Measurements from ENCODE around the gene KIF21B. TPM values are rescaled to one million over a fixed set of nuclear protein-coding genes. Genes with fewer than 3 reads are reported as not detected.

Gene KIF21B
- total RNA-seq, 1 donor from 2014 or later, result 2.0 TPM

- peak in 1 of 2 donors; percentile 46 for DNase-seq (ENCODE audit: low read depth in 2 of 2)
Measured at GRCh38 chr1:201019321-201019977, 4.1 kb downstream of the KIF21B start.

GRCh38 chr1:201017828-201018163, 5.7 kb downstream of the KIF21B start:
- DNase-seq (ENCODE audit: low read depth in 2 of 2), result no peak

GRCh38 chr1:201016943-201017827, 6.3 kb downstream of the KIF21B start:
- no peak for DNase-seq (ENCODE audit: low read depth in 2 of 2)

- DNase-seq (ENCODE audit: low read depth in 2 of 2), result peak in 1 of 2 donors; percentile 38
Measured at GRCh38 chr1:201016211-201016651, 7.3 kb downstream of the KIF21B start.

- DNase-seq (ENCODE audit: low read depth in 2 of 2), result peak in 1 of 2 donors; percentile 27
Measured at GRCh38 chr1:201015551-201016091, 7.9 kb downstream of the KIF21B start.

GRCh38 chr1:201014816-201015200, 8.7 kb downstream of the KIF21B start:
- DNase-seq (ENCODE audit: low read depth in 2 of 2), result peak in 1 of 2 donors; percentile 64

- DNase-seq (ENCODE audit: low read depth in 2 of 2), result no peak
Measured at GRCh38 chr1:201013991-201014815, 9.3 kb downstream of the KIF21B start.

- no peak for DNase-seq (ENCODE audit: low read depth in 2 of 2)
Measured at GRCh38 chr1:201013031-201013485, 10.5 kb downstream of the KIF21B start.

GRCh38 chr1:201011616-201012015, 11.9 kb downstream of the KIF21B start:
- DNase-seq (ENCODE audit: low read depth in 2 of 2), result no peak

GRCh38 chr1:201009962-201010645, 13.4 kb downstream of the KIF21B start:
- no peak for DNase-seq (ENCODE audit: low read depth in 2 of 2)

GRCh38 chr1:201008666-201009360, 14.7 kb downstream of the KIF21B start:
- no peak for DNase-seq (ENCODE audit: low read depth in 2 of 2)

- DNase-seq (ENCODE audit: low read depth in 2 of 2), result no peak
Measured at GRCh38 chr1:201007481-201007880, 16.0 kb downstream of the KIF21B start.

- DNase-seq (ENCODE audit: low read depth in 2 of 2), result peak; percentile 20 to 70
Measured at GRCh38 chr1:201006450-201006849, 17.1 kb downstream of the KIF21B start.

- DNase-seq (ENCODE audit: low read depth in 2 of 2), result no peak
Measured at GRCh38 chr1:201004732-201005131, 18.8 kb downstream of the KIF21B start.

- DNase-seq (ENCODE audit: low read depth in 2 of 2), result no peak
Measured at GRCh38 chr1:201004154-201004553, 19.4 kb downstream of the KIF21B start.

- DNase-seq (ENCODE audit: low read depth in 2 of 2), result no peak
Measured at GRCh38 chr1:201002510-201002909, 21.0 kb downstream of the KIF21B start.

GRCh38 chr1:201001962-201002361, 21.6 kb downstream of the KIF21B start:
- DNase-seq (ENCODE audit: low read depth in 2 of 2), result no peak

GRCh38 chr1:201000391-201000790, 23.1 kb downstream of the KIF21B start:
- no peak for DNase-seq (ENCODE audit: low read depth in 2 of 2)

GRCh38 chr1:200999667-201000066, 23.8 kb downstream of the KIF21B start:
- no peak for DNase-seq (ENCODE audit: low read depth in 2 of 2)

GRCh38 chr1:200998323-200998722, 25.2 kb downstream of the KIF21B start:
- no peak for DNase-seq (ENCODE audit: low read depth in 2 of 2)
